Inflammatory macrophage (primary cell): ENCODE measurements around the gene NGF.
A peak's percentile ranks its signal among the peaks of the same experiment; 100 is the strongest.

Source experiments
- DNase-seq, 2 donors: peaks; one replicate each; pipeline ENCODE4 v3.0.0-alpha.2; 2020 to 2022

Gene NGF

GRCh38 chr1:115278211-115278610 lies 59.8 kb downstream of the NGF start:
- no peak for DNase-seq

- no peak for DNase-seq
Observed at GRCh38 chr1:115277276-115277675, 60.8 kb downstream of the NGF start.

- peak in 1 of 2 donors; percentile 5 for DNase-seq
Observed at GRCh38 chr1:115275216-115275615, 62.8 kb downstream of the NGF start.

GRCh38 chr1:115274467-115274866 lies 63.6 kb downstream of the NGF start:
- DNase-seq = no peak

- no peak for DNase-seq
Observed at GRCh38 chr1:115266729-115267421, 71.2 kb downstream of the NGF start.

GRCh38 chr1:115265099-115265498 lies 73.0 kb downstream of the NGF start:
- no peak for DNase-seq

- DNase-seq = no peak
Observed at GRCh38 chr1:115262886-115263285, 75.2 kb downstream of the NGF start.

GRCh38 chr1:115261496-115261895 lies 76.6 kb downstream of the NGF start:
- no peak for DNase-seq

GRCh38 chr1:115258302-115258866 lies 79.7 kb downstream of the NGF start:
- no peak for DNase-seq

- DNase-seq = no peak
Observed at GRCh38 chr1:115257591-115257990, 80.5 kb downstream of the NGF start.

- no peak for DNase-seq
Observed at GRCh38 chr1:115255154-115255553, 82.9 kb downstream of the NGF start.

- no peak for DNase-seq
Observed at GRCh38 chr1:115252585-115252984, 85.5 kb downstream of the NGF start.

GRCh38 chr1:115251856-115252255 lies 86.2 kb downstream of the NGF start:
- no peak for DNase-seq

GRCh38 chr1:115251340-115251748 lies 86.7 kb downstream of the NGF start:
- DNase-seq = no peak

- DNase-seq = no peak
Observed at GRCh38 chr1:115246526-115246925, 91.5 kb downstream of the NGF start.

- DNase-seq = no peak
Observed at GRCh38 chr1:115245227-115245626, 92.8 kb downstream of the NGF start.

GRCh38 chr1:115242543-115242942 lies 95.5 kb downstream of the NGF start:
- DNase-seq = no peak

- DNase-seq = no peak
Observed at GRCh38 chr1:115241309-115241708, 96.7 kb downstream of the NGF start.

- no peak for DNase-seq
Observed at GRCh38 chr1:115240297-115240696, 97.8 kb downstream of the NGF start.

GRCh38 chr1:115239426-115239825 lies 98.6 kb downstream of the NGF start:
- DNase-seq = no peak

- no peak for DNase-seq
Observed at GRCh38 chr1:115239148-115239422, 99.0 kb downstream of the NGF start.

GRCh38 chr1:115238336-115239147 lies 99.5 kb downstream of the NGF start:
- DNase-seq = no peak

- DNase-seq = no peak
Observed at GRCh38 chr1:115237507-115237906, 100.5 kb downstream of the NGF start.

- no peak for DNase-seq
Observed at GRCh38 chr1:115237023-115237422, 101.0 kb downstream of the NGF start.
